ENCODE results near the gene SPAG8.

SPAG8 gene

DNA sequence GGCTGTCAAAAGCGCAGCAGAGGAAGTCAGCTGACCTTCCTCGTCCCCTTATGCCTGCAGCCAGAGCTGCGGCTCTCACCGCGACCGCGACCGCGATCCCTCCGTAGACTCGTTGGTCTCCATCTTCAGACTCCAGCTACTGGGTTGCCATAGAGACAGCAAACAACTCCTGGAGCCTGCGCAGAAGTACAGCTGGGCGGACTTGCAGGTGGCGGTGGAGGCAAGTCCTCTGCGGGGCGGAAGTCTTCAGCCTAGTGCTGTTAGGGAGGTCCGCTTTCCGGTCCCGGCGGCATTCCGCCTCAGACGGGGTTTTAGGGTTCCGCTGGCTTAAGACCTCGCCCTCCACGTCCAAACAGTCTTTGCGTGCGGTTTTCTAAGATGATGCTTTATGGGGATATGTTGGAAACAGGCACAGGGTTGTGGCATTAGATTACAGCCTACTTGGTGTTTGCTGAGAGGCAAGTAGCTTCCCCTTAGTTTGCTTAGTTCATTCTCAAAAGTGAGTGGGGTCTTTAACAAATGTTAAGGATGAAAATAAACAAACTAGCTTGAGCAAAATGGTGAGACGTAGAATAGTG lies at the start of gene SPAG8:
TSS of gene SPAG8 (minus strand) at position 238 of the 578 bp plus-strand sequence. CDS start at position 123, 115 bp downstream.
- peak; percentile 85 for DNase-seq (ENCODE audit: low read depth)

DNA sequence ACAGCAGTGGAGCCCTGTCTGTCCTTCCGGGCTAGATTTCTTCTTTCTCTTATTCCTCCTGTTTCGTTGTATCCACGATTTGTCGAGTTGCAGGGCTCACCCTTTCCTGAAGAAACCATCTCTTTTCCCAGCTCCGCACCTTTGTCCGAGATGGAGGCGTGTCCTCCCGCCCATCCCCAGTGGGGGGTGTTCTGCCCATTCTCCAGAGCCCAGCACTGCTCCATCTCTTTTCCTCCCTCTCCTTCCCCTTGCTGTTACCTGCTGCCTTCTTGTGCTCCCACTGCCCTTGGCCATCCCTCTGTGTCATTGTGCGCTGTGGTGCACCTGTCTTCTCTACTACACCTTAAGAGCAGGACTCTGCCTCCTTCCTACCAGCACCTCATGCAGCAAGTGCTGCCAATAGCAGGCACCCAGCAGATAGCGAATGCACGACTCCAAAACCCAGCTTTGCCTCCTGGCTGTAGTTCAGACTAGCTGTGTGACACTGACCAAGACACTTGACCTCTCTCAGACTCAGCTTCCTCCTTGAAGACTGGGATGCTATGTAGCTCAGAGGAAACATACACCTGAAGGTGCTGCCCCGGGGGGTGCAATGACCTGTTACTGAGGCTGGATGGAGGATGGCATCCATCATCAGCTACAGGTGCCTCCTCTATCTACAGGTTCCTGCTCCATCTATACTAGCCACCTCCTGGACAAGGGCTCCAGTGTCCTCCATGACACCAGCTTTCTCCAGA lies 49.3 kb upstream of the SPAG8 start:
- DNase-seq (ENCODE audit: low read depth) = no peak

DNA sequence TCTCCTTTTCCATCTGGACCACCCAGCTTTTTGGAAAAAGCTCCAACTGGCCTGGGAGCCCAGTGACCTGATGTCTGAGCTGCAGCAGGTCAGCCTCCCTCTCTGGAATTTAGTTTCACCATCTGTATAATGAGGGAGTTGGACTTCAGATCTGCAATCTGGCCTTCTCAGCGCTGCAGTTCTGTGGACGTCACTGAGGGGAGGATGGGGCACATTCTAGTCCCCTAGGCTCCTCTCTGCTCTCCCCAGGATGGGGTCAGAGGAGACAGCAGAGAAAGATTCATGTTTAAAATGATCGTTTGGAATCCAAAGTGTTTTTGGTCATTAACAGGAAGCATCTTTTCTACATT lies 47.9 kb upstream of the SPAG8 start:
- DNase-seq (ENCODE audit: low read depth) = no peak

DNA sequence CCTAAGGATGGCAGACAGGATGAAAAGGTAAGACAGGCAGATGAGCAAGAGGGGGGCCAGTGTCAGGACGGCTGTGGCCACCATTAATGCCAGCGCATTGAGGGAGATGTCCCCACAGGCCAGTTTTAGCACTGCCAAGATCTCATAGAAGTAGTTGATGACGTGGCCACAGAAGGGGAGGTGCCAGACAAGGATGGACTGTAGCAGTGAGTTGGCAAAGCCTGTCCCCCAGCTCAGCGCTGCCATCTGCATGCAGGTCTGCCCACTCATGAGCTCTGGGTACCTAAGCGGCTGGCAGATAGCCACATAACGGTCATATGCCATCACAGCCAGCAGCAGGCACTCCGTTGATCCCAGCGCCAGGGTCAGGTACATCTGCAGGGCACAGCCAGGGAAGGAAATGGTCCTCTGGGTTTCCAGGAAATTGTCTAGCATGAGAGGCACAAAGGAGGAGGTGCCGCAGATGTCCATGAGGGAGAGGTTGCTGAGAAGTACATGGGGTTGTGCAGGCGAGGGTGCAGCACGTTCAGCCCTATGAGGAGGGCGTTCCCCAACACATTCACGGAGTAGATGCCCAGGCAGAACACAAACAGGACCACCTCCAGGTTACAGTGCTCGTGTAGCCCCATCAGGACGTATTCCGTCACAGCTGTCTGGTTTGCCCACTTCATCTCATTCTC lies 47.4 kb upstream of the SPAG8 start:
- no peak for DNase-seq (ENCODE audit: low read depth)

GRCh38 chr9:35858458-35858857 lies 46.4 kb upstream of the SPAG8 start:
- DNase-seq (ENCODE audit: low read depth) = no peak

- no peak for DNase-seq (ENCODE audit: low read depth)
Observed at GRCh38 chr9:35856882-35857281, 44.8 kb upstream of the SPAG8 start.

DNA sequence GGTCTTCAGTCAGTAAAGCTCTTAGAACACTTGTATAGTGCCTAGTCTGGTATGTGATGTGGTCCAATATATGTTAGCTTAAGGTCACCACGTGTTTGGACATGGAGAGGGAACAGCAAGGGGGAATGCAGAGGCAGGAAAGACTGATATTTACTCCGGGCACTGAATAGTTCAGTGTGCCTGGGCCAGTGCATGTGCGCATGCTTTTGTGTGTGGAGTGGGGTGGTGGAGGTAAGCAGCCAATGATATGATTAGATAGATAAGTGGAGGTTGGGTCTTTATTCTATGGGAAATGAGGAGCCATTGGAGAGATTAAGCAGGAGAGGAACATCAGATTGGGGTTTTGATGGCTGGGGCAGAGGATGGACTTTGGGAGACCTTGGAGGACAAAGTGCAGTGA lies 44.1 kb upstream of the SPAG8 start:
- no peak for DNase-seq (ENCODE audit: low read depth)

- no peak for DNase-seq (ENCODE audit: low read depth)
Observed at GRCh38 chr9:35854091-35854762, 42.2 kb upstream of the SPAG8 start.

DNA sequence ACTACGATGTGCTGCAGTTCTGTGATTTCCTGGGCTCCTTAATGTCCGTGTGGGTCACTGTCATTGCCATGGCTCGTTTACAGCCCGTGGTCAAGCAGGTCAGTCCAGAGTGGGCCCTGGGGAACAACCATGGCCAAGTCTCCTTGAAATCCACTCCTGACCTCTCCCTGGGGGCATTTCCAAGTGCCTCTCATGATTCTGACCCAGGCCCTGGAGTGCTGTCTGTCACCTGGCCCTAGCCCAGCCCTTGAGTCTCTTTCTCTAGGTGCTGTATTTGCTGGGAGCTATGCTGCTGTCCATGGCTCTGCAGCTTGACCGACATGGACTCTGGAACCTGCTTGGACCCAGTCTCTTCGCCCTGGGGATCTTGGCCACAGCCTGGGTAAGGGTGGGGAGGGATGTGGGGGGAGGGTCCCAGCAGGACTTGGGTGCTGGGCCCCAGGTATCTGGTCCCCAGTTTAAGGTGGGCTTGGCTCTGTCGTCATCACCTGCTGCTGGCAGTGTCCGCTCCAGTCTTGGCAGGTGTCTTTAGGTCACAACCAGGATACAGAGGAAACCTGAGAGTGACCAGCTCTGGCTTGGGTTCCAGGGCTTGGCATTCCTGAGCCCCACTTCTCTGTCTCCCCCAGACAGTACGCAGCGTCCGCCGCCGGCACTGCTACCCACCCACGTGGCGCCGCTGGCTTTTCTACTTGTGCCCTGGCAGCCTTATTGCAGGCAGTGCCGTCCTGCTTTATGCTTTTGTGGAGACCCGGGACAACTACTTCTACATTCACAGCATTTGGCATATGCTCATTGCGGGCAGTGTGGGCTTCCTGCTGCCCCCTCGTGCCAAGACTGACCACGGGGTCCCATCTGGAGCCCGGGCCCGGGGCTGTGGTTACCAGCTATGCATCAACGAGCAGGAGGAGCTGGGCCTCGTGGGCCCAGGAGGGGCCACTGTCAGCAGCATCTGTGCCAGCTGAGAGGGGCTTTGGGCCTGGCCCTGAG lies 41.1 kb upstream of the SPAG8 start:
- DNase-seq (ENCODE audit: low read depth) = no peak

DNA sequence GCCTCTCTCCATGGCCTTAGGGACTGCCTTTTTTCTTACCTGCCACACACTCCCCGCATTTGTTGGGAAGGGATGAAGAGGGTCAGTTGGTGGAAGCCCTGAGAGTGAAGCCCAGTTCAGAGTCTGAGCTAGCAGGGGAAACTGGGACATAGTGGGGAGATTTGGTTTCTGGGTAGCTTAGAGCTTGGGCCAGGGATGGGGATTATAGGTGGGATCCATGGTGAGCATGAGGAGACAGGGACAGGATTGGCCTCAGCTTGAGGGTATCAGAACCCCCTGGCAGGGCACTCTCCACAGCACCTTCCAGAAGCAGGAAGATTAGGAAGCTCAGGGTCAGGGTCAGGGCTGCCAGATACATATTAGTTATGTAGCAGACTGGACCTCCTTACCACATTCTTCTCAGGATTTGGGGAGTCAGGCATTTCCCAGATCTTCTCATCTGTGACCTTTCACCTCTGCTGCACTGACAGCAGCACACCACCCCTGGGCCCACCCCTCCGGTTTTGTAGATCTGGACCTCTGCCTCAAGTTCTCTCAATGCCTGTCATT lies 40.3 kb upstream of the SPAG8 start:
- no peak for DNase-seq (ENCODE audit: low read depth)

GRCh38 chr9:35847792-35848572 lies 35.9 kb upstream of the SPAG8 start:
- DNase-seq (ENCODE audit: low read depth) = no peak

DNA sequence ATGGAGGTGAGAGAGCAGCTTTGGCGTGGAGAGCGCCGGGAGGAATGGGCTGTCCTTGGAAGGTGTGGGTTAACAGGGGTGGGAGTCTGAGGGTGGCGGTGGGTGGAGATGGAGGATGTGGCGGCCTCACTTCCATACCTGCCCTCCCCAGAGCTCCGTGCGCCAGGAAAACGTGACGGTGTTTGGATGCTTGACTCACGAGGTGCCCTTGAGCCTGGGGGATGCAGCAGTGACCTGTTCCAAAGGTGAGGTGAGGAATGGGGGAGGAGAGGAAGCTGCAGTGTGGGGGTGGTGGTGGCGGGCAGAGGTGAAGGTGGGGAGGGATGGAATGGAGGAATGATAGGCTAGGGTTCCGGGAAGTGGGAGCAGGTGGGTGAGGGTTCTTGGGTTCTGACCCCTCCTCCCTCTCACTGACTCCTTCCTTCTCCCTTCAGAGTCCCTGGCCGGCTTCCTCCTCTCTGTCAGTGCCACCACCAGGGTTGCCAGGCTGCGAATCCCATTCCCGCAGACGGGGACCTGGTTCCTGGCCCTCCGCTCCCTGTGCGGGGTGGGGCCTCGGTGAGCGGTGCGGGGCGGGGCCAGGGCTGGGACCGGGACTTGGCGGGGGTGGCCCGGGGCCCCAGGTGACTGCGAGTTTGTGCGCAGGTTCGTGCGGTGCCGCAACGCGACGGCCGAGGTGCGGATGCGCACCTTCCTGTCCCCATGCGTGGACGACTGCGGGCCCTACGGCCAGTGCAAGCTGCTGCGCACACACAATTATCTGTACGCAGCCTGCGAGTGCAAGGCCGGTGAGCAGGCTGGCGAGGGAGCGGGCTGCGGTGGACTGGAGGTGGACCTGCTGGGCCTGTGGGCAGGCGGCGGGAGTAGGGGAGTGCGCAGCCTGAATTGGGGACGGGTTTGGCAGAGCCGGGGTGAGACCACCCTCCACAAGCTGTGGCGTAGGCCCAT lies 34.0 kb upstream of the SPAG8 start:
- DNase-seq (ENCODE audit: low read depth) = no peak

DNA sequence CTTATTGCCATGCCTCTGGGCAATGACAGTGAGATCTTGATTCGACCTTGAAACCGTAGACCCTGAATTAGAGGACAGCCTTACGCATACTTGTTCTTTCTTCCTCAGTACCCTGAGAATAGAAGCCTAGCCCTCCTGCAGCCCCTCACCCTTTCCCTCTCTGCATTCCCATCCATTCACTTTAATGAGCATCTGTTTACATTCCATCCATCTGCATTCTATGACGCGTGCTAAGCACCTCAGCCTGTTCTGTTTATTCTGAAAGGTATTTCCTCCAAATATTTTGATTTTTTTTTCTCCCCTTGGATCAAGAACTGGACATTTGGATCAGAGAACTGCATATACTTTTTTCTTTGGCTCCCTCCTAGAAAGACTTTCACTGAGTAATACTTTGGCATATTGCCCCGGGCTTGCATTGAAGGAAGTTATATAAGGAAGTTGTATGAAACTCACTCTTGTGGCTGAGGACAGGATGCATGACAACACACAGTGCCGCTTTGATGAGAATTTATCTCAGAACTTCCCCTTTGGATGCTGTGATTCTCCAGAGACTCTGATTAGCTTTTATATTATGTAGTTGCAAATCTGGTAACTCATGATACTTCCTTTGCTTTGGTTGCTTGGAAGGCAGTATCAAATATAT lies 32.7 kb upstream of the SPAG8 start:
- DNase-seq (ENCODE audit: low read depth) = no peak

- no peak for DNase-seq (ENCODE audit: low read depth)
Observed at GRCh38 chr9:35842795-35843194, 30.7 kb upstream of the SPAG8 start.

- DNase-seq (ENCODE audit: low read depth) = no peak
Observed at GRCh38 chr9:35842020-35842745, 30.1 kb upstream of the SPAG8 start.

DNA sequence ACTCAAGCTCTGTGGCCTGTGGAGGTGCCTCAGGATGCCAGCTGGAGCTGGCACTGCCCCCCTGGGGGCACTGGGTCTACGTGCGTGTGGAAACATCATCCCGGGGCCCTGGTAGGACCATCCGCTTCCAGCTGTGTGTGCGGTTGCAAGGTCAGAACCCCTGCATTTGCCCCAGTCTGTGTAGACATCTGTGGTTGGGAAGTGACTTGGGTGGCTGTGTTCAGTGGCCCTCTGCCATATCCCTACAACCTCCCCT lies 29.5 kb upstream of the SPAG8 start:
- DNase-seq (ENCODE audit: low read depth) = no peak

- DNase-seq (ENCODE audit: low read depth) = no peak
Observed at GRCh38 chr9:35840881-35841644, 29.0 kb upstream of the SPAG8 start.

GRCh38 chr9:35839926-35840325 lies 27.9 kb upstream of the SPAG8 start:
- DNase-seq (ENCODE audit: low read depth) = no peak

Data from stimulated activated CD8-positive, alpha-beta memory T cell treated with anti-CD3 and anti-CD28 coated beads, Interleukin-12 subunit alpha, Interleukin-12 subunit beta, amount 100 ng/mL, for 4 hours (primary cell).